Prostate gland (tissue), 2 donors: Measurements from ENCODE around the gene TNS3. TPM values are rescaled to one million over a fixed set of nuclear protein-coding genes. Genes with fewer than 3 reads are reported as not detected.

Source experiments
- DNase-seq: peaks from one replicate; pipeline ENCODE4 v3.0.0-alpha.2; 2019; ENCODE audit warnings: low spot score
- H3K27ac ChIP-seq, 2 donors: fragments of 200-600 bp; sonication (generic); 2 replicates each; pipeline ENCODE4 v1.5.1; 2017 to 2019
- H3K27me3 ChIP-seq: fragments of 200-600 bp; sonication (generic); replicated peaks from 2 replicates; pipeline ENCODE4 v1.5.1; 2019; ENCODE audit not compliant: insufficient read depth
- H3K36me3 ChIP-seq, 2 donors: fragments of 200-600 bp; sonication (generic); 1 replicate in 1 of 2; 2 replicates in 1 of 2; pipeline versions ENCODE4 v1.5.1 to v1.8.1; 2017 to 2019
- H3K4me1 ChIP-seq: fragments of 200-600 bp; sonication (generic); replicated peaks from 2 replicates; pipeline ENCODE4 v1.5.1; 2019
- H3K4me3 ChIP-seq, 2 donors: fragments of 200-600 bp; sonication (generic); 2 replicates each; pipeline ENCODE4 v1.5.1; 2017 to 2019
- H3K9me3 ChIP-seq: fragments of 200-600 bp; sonication (generic); 2 replicates; pipeline ENCODE4 v1.5.1; 2017
- POLR2A ChIP-seq: fragments of 450-650 bp; IDR thresholded peaks from one replicate; pipeline ENCODE4 v1.6.1; 2016; ENCODE audit warnings: antibody characterized with exemption, mild to moderate bottlenecking
- POLR2AphosphoS5 ChIP-seq: sonication (generic); formaldehyde crosslinking; IDR thresholded peaks from one replicate; pipeline ENCODE4 v1.6.1; 2017; ENCODE audit warnings: antibody characterized with exemption
- WGBS: methylation state at CpG from one replicate; pipeline ENCODE4 v1.1.5; 2018; 5-methylcytosine and 5-hydroxymethylcytosine counted together
- intact Hi-C: fragments of 100-400 bp; cut with DNase I; formaldehyde crosslinking; loops from one replicate; pipeline ENCODE4 v1.14.2; 2022
- total RNA-seq, 2 donors: library from RNA; depleted of rRNA; stranded (reverse); fragments of >200 nt; gene quantifications; one replicate each; pipeline ENCODE4 v1.1.0, GENCODE V29; 2016
- TF ChIP-seq, protein P1 (sequence below), 4 experiments: fragments of 200-600 bp in 2 of 4; fragments of 450-650 bp in 2 of 4; sonication (generic) in 2 of 4; IDR thresholded peaks; 1 replicate in 3 of 4; 2 replicates in 1 of 4; pipeline ENCODE4 v1.5.1; 2016 to 2019; ENCODE audit warnings: antibody characterized with exemption in 4 of 4, mild to moderate bottlenecking in 2 of 4, moderate library complexity in 2 of 4

Gene TNS3
- total RNA-seq, 2 donors from 2014 or later: 19.5 to 95.8 TPM

DNA sequence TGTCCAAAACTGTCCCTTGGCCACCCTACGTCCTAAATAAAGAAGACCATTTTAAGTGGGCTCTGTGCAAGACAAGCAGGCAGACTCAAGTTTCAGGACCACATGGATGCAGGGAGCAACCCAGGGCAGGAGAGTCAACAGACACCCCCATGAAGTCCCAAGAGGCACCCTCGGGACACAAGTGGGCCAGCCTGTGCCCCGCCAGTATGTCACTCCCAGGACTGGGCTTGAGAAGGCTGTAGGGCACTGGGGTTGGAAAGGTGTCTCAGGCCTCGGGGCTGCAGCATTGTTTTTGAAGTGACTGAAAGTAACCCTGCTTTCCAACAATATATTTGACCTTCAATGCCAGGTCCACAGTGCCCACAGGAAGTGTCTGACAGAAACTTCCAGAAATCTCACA is 157.4 kb downstream of the TNS3 start:
- no peak overlapping the region for H3K27ac ChIP-seq
- H3K4me1 ChIP-seq: no peaks in the 10 kb centered on the region
- no peak for DNase-seq
- no peaks in the 10 kb centered on the region for H3K27me3 ChIP-seq
- 95% methylated on average over 4 of the region's 4 CpGs for WGBS
- H3K4me3 ChIP-seq: no peak overlapping the region
- intact Hi-C loops: no loop called here
- H3K9me3 ChIP-seq: no peaks in the 10 kb centered on the region
- TF ChIP-seq, protein P1, sequence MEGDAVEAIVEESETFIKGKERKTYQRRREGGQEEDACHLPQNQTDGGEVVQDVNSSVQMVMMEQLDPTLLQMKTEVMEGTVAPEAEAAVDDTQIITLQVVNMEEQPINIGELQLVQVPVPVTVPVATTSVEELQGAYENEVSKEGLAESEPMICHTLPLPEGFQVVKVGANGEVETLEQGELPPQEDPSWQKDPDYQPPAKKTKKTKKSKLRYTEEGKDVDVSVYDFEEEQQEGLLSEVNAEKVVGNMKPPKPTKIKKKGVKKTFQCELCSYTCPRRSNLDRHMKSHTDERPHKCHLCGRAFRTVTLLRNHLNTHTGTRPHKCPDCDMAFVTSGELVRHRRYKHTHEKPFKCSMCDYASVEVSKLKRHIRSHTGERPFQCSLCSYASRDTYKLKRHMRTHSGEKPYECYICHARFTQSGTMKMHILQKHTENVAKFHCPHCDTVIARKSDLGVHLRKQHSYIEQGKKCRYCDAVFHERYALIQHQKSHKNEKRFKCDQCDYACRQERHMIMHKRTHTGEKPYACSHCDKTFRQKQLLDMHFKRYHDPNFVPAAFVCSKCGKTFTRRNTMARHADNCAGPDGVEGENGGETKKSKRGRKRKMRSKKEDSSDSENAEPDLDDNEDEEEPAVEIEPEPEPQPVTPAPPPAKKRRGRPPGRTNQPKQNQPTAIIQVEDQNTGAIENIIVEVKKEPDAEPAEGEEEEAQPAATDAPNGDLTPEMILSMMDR (IDR thresholded peaks at IDR 0.05): no peak
- no peak for TF ChIP-seq POLR2AphosphoS5
- TF ChIP-seq POLR2A: no peak
- H3K36me3 ChIP-seq: no peaks in the 10 kb centered on the region

DNA sequence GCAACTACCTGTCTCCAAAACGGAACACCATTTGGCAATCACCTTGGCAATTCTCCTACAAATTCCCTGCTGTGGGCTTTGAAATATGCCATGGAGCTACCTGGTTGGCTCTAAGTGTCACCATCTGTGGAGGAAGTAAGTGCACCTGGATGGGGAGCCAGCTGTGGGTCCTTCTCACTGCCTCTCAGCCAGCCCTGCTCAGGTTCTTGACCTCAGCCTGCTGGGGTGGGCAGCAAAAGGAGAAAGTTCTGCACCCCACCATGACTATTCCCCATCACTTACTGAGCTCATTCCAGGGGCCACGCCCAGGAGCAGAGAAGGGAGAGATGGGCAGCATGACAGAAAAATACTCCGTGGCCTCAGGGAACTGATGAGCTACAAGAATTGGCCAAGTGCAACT is 158.7 kb downstream of the TNS3 start:
- Histone ChIP-seq H3K27me3 (no peaks in the 10 kb centered on the region), H3K27ac (no peak overlapping the region), H3K4me1 (no peaks in the 10 kb centered on the region), H3K9me3 (no peaks in the 10 kb centered on the region), H3K4me3 (no peak overlapping the region), H3K36me3 (no peaks in the 10 kb centered on the region)
- 75% methylated on average over 3 of the region's 3 CpGs for WGBS
- no peak for DNase-seq
- intact Hi-C loops: no loop called here
- TF ChIP-seq, protein P1 (IDR thresholded peaks at IDR 0.05): no peak
- TF ChIP-seq POLR2AphosphoS5: no peak
- TF ChIP-seq POLR2A: no peak

DNA sequence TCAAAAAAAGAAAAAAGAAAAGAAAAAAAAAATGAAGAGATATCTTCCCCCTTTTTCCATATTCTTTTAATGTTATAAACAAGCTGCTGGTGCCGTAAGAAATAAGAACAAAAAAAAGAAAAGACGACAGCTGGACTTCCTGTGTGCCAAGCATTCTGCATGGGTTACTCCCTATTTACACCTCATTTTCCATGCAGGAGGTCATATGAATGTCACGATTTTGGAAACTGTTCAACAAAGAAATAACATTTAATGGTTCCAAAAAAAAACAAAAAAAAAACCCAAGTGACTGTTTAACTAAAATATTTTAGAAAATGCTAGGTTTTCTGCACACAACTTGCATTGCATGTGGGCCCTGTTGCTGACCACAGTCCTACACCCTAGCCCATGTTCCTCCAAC is 159.3 kb downstream of the TNS3 start:
- TF ChIP-seq POLR2A (no peak), POLR2AphosphoS5 (no peak)
- TF ChIP-seq, protein P1 (IDR thresholded peaks at IDR 0.05): no peak
- WGBS: 71% methylated on average over 3 of the region's 3 CpGs
- intact Hi-C loops: no loop called here

DNA sequence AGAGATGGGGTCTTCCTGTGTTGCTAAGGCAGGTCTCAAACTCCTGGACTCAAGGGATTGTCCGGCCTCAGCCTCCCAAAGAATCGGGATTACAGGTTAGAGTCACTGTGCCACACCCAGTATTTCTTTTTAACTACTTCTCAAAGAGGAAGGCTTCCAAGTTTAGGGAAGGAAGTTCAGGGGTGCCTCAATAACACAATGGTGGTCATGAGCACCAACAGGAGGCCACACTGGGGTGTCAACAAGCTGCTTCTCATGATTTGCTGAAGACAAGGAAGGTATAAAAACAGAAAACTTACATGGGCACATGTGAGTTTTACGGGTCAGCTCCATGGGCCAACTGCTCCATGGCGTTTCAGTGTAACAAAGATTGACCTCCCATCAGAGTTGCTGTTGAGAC is 160.5 kb downstream of the TNS3 start:
- H3K27ac ChIP-seq: no peak overlapping the region
- intact Hi-C loops: no loop called here
- WGBS: 90% methylated on average over 4 of the region's 4 CpGs
- H3K27me3 ChIP-seq: no peaks in the 10 kb centered on the region
- no peak for DNase-seq
- TF ChIP-seq POLR2AphosphoS5 (no peak), POLR2A (no peak)
- TF ChIP-seq, protein P1 (IDR thresholded peaks at IDR 0.05): no peak
- H3K9me3 ChIP-seq: no peaks in the 10 kb centered on the region
- no peaks in the 10 kb centered on the region for H3K4me1 ChIP-seq
- no peaks in the 10 kb centered on the region for H3K36me3 ChIP-seq
- H3K4me3 ChIP-seq: no peak overlapping the region

More for the DNA sequence above, 159.3 kb downstream of the TNS3 start:
- Histone ChIP-seq H3K27ac (no peak overlapping the region), H3K36me3 (no peaks in the 10 kb centered on the region), H3K4me1 (no peaks in the 10 kb centered on the region), H3K27me3 (no peaks in the 10 kb centered on the region), H3K9me3 (no peaks in the 10 kb centered on the region), H3K4me3 (no peak overlapping the region)
- DNase-seq: no peak

DNA sequence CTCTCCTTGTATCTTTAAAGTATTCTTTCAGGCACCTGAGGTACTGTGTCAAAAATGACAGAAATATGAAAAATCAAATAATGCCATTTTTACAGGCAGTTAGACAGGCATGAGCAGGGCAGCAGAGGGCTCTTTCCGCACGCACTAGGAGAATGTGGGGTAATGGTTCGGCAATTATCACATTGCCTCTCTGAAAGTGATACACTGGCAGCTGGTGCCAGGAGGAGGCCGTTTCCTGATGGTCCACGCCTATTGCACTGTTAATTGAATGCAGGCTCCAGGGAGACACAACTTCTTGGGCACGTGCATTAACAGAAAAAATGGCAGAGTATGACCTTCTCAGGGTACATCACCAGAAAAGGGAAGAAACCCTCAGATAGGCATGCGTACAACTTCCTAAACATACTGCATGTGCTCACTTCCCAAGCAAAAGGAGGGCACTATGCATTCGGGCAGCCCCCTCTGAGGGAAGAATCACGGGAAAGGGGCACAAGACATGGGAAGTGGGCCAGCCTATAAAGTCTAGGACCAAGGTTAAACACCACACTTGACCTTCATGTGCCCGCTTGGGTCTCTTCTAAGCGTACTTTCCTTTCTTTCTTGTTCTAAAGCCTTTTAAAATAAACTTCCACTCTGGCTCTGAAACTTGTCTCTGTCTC is 161.7 kb downstream of the TNS3 start:
- intact Hi-C loops: no loop called here
- Histone ChIP-seq H3K4me1 (no peaks in the 10 kb centered on the region), H3K27ac (no peak overlapping the region), H3K27me3 (no peaks in the 10 kb centered on the region), H3K4me3 (no peak overlapping the region), H3K9me3 (no peaks in the 10 kb centered on the region), H3K36me3 (no peaks in the 10 kb centered on the region)
- DNase-seq: no peak
- TF ChIP-seq, protein P1 (IDR thresholded peaks at IDR 0.05): no peak
- TF ChIP-seq POLR2AphosphoS5 (no peak), POLR2A (no peak)
- WGBS: 96% methylated on average over 11 of the region's 11 CpGs
